Muscle layer of duodenum (tissue), 2 donors: ENCODE measurements around the gene DYNC1LI1.

Source experiments
- H3K27ac ChIP-seq: one replicate; pipeline ENCODE4 v1.7.0; 2013; ENCODE audit warnings: mild to moderate bottlenecking, low read length
- H3K27me3 ChIP-seq: one replicate; pipeline ENCODE4 v1.7.0; 2013; ENCODE audit warnings: low read depth, mild to moderate bottlenecking, control low read depth, low read length
- H3K36me3 ChIP-seq, 2 donors: one replicate each; pipeline ENCODE4 v1.7.0; 2013; ENCODE audit warnings: low read length in 2 of 2, control low read depth in 1 of 2, mild to moderate bottlenecking in 1 of 2; ENCODE audit not compliant: insufficient read depth in 2 of 2, control insufficient read depth in 1 of 2
- H3K4me1 ChIP-seq, 2 donors: one replicate each; pipeline ENCODE4 v1.7.0; 2013; ENCODE audit warnings: low read length in 2 of 2, mild to moderate bottlenecking in 2 of 2, control low read depth in 1 of 2, moderate library complexity in 1 of 2; ENCODE audit not compliant: insufficient read depth in 2 of 2, control insufficient read depth in 1 of 2
- H3K4me3 ChIP-seq, 2 donors: one replicate each; pipeline ENCODE4 v1.7.0; 2013; ENCODE audit warnings: low read length in 2 of 2, low read depth in 1 of 2, mild to moderate bottlenecking in 1 of 2
- H3K9me3 ChIP-seq, 2 donors: one replicate each; pipeline ENCODE4 v1.7.0; 2013; ENCODE audit warnings: low read length in 2 of 2, control low read depth in 1 of 2, mild to moderate bottlenecking in 1 of 2; ENCODE audit not compliant: control insufficient read depth in 1 of 2
- donor health status: healthy.

DYNC1LI1 gene

DNA sequence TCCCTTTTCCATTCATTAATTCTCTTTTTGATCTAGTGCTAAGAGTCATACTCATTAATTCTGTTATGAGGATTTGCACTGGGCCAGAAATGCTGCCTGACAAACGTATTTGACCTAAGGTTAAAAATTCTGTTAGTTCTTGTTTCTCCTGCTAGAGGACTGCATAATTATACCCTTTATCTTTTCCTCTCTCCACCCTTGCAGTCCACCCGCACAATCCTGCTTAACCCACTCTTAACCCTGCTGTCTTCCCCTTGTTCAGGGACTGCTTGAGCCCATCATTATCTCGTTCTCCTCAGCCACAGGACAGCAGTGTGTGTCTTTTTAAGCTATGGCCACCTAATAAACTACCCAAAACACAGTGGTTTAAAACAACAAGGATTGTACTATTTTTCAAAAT is 31.1 kb upstream of the DYNC1LI1 start:
- no peaks in the 10 kb centered on the region for H3K36me3 ChIP-seq
- H3K4me3 ChIP-seq: no peak overlapping the region
- no peaks in the 10 kb centered on the region for H3K27me3 ChIP-seq
- no peaks in the 10 kb centered on the region for H3K9me3 ChIP-seq
- H3K4me1 ChIP-seq: no peaks in the 10 kb centered on the region
- no peak overlapping the region for H3K27ac ChIP-seq

DNA sequence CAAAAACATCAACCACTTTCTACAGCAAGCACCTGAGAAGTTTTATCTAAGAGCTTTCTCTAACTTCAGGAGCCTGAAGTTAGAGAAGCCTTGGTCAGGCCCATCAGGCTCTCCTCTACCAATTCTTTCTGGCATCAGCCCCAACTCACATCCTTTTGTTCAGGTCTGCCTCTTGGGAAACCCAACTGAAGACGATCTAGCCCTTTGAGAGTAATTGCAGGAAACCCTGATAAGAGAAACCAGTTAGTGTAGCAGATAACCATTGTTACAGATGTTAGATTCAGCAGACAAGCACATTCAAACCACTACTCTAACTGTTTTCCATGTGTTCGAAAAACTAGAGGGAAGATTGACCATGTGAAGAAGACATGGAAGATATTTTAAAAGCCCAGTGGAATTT is 27.0 kb upstream of the DYNC1LI1 start:
- Histone ChIP-seq H3K27ac (no peak overlapping the region), H3K4me3 (no peak overlapping the region), H3K27me3 (no peaks in the 10 kb centered on the region), H3K36me3 (no peaks in the 10 kb centered on the region), H3K4me1 (peaks cover 0 to 4% of the 10 kb centered on the region in 2 donors), H3K9me3 (no peaks in the 10 kb centered on the region)

DNA sequence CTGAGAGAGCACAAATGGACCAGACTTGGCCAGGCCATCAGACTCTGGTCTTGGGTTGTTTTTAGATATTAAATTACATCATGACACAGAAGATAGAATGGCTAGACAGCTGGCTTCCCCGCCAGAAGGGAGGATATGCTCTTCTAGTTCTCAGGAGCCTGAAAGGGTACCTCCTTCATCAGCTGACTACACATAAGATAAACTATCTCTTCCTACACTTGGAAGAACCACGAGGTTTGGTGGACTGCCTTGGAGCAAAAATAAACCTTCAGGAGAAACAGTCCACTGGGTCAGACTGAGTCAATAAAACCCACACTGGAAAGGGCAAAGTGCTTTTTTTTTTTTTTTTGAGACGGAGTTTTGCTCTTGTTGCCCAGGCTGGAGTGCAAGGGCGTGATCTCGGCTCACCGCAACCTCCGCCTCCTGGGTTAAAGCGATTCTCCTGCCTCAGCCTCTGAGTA is 26.3 kb upstream of the DYNC1LI1 start:
- Histone ChIP-seq H3K27me3 (no peaks in the 10 kb centered on the region), H3K27ac (no peak overlapping the region), H3K9me3 (no peaks in the 10 kb centered on the region), H3K36me3 (no peaks in the 10 kb centered on the region), H3K4me3 (no peak overlapping the region), H3K4me1 (peaks cover 0 to 4% of the 10 kb centered on the region in 2 donors)

DNA sequence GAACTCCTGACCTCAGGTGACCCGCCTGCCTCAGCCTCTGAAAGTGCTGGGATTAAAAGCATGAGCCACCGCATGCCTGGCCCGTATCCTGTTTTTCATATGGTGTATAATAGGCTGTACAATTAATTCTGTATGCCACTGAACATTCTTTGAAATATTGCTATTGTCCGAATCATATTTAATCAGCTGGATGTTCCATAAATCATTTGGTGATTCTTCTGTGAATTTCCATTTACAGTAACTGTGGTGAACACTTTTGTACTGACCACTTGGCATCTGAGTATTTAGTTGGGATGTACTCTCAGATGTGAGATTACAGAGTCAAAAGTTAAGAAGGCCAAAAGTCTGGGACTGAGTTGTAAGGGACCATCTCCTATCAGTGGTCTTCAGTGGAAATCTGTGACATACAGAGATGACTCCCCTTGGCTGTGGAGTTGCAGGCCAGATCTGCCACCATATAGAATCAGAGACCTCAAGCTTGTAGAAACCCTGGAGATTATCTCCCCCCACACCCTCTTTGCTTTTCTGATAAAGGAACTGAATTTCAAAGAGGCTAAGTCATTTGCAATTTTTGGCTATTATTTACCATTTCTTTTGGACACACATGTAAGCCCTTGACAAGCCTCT is 25.7 kb upstream of the DYNC1LI1 start:
- H3K27me3 ChIP-seq: no peaks in the 10 kb centered on the region
- H3K4me1 ChIP-seq: peaks cover 0 to 4% of the 10 kb centered on the region in 2 donors
- no peaks in the 10 kb centered on the region for H3K36me3 ChIP-seq
- no peak overlapping the region for H3K27ac ChIP-seq
- no peaks in the 10 kb centered on the region for H3K9me3 ChIP-seq
- H3K4me3 ChIP-seq: no peak overlapping the region

DNA sequence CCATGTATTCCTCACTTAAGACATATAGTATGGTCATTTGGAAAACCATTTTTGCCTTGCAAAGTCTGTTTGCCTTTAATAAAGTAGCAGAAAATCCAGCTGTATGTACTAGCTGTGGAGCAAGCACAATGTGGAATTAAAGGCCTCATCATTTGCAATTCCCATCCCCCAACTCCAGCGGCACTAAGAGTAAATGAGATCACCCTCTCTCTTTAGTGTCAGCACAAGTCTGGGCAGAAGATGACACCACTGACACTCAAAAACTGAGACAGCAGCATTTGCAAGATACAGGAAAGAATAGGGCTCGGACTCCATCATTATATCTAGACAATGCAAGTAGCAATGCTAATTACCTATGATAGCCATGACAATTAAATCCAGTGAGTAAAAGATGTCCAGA is 24.7 kb upstream of the DYNC1LI1 start:
- no peaks in the 10 kb centered on the region for H3K36me3 ChIP-seq
- H3K4me1 ChIP-seq: peaks cover 0 to 4% of the 10 kb centered on the region in 2 donors
- H3K4me3 ChIP-seq: no peak overlapping the region
- H3K27ac ChIP-seq: no peak overlapping the region
- H3K27me3 ChIP-seq: no peaks in the 10 kb centered on the region
- H3K9me3 ChIP-seq: no peaks in the 10 kb centered on the region

DNA sequence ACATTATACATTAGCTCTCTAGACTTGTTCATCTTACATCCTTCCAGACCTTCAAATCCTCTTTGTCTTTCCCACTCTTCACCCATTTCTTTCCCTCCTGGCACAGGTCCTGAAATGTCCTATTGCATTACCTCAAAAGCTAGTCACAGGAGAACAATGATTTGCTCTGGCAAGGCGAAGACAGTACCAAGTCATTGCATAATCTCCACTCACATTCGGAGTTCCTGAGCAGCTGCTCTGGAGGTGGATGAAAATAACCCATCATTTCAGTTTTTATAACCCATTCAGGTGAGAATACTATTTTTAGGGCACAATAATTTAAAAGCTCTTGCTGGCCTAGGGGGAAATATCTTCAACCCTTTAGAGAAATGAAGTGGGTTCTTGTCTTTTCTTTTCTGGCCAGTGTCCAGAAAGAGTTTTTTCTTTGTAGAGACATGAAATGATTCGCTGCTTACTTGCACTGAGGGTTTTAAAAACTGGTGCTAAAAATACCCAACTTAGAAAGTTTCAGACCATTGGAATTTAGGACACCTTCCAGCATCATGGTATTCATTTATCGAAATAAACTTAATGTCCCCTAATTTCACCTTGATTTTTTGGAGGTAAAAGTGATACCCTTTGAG is 23.4 kb upstream of the DYNC1LI1 start:
- H3K9me3 ChIP-seq: no peaks in the 10 kb centered on the region
- no peaks in the 10 kb centered on the region for H3K36me3 ChIP-seq
- H3K27me3 ChIP-seq: no peaks in the 10 kb centered on the region
- peaks cover 0 to 4% of the 10 kb centered on the region in 2 donors for H3K4me1 ChIP-seq
- no peak overlapping the region for H3K27ac ChIP-seq
- H3K4me3 ChIP-seq: no peak overlapping the region

DNA sequence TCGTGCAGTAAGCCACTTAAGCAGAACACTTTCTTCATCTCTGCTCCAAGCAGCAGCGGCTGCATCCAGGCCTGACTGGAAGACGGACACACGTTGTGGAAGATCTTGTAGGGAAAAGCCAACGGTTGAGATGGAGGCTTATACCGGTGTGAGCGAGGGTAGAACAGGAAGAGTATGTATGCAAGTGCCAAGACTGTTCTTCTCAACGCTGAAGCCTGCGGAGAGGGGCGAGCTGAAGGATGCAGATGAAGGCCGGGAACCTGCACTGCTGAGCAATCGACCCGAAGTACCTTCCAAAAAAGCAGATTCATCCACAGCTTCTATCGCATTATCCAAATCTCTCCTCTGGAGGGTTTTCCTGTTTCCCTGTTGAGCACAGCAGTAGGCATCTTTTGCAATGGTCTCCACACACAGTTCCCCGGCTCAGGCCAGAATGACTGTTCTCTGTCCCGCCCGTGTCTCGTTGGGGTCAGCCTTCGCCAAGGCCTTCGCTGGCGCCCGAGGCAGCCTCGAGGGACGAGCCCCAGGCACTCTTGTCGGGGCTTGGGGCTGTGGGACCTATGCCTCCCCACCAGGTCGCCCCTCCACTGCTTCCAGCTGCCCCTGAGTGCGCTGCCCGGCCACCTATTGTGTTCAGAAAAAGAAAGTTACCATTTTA is 22.2 kb upstream of the DYNC1LI1 start:
- Histone ChIP-seq H3K4me1 (peaks cover 0 to 4% of the 10 kb centered on the region in 2 donors), H3K9me3 (no peaks in the 10 kb centered on the region), H3K4me3 (no peak overlapping the region), H3K36me3 (no peaks in the 10 kb centered on the region), H3K27ac (no peak overlapping the region), H3K27me3 (no peaks in the 10 kb centered on the region)

DNA sequence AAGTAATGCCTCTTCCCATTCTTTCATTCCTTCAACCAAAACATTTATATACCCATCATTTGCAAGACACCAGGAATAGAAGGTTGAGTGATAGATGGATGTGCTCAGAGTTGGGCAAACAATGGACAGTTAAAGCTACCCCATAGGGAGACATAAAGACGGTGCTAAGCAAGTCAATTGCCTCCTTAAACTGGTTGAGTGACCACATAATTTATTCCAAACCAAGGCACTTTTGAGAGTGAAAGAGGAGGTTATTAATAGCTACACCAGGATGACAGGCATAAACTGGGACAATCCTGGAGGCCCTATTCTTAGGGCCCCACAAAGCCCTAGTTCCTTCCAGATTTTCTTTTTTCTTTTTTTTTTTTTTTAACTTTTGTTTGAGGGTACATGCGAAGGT is 21.4 kb upstream of the DYNC1LI1 start:
- H3K4me1 ChIP-seq: peaks cover 0 to 4% of the 10 kb centered on the region in 2 donors
- H3K27me3 ChIP-seq: no peaks in the 10 kb centered on the region
- H3K9me3 ChIP-seq: no peaks in the 10 kb centered on the region
- no peaks in the 10 kb centered on the region for H3K36me3 ChIP-seq
- no peak overlapping the region for H3K27ac ChIP-seq
- H3K4me3 ChIP-seq: no peak overlapping the region

DNA sequence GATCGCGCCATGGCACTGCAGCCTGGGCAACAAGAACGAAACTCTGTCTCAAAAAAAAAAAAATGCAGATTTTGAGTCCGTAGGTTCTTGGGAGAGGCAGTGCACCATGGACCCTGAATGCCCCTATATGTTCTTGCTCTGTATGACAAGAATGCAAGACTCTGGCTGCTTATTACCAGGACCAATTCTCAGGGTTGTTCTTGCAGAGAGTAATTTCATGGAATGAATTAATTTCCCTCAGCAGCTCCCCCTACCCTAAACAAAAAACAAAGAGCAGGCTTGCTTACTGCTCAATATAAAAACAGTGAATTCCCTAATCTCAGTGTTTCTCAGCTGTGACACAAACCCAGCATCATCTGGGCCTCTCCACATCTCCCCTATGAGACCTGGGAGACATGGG is 20.5 kb upstream of the DYNC1LI1 start:
- no peak overlapping the region for H3K27ac ChIP-seq
- H3K4me1 ChIP-seq: peaks cover 0 to 4% of the 10 kb centered on the region in 2 donors
- no peaks in the 10 kb centered on the region for H3K9me3 ChIP-seq
- no peaks in the 10 kb centered on the region for H3K36me3 ChIP-seq
- H3K4me3 ChIP-seq: no peak overlapping the region
- no peaks in the 10 kb centered on the region for H3K27me3 ChIP-seq

DNA sequence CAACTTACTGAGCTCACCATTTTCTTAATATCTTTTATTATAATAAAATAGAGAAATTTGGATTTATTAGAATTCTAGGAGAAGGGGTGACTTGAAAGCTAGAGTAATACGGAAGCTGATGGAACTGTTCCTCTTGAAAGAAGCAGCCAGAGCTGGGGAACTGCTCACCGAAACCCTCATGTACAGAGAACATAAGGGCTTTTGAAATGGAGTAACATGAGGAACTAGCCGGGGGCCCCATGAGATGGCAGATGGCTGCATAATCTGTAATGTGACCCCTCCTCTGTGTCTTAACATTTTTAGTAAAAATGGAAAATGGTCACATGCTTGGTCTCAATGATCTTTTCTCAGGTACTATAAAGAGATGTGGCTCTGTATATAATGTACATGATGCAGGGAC is 15.7 kb upstream of the DYNC1LI1 start:
- Histone ChIP-seq H3K9me3 (no peaks in the 10 kb centered on the region), H3K27ac (no peak overlapping the region), H3K27me3 (no peaks in the 10 kb centered on the region), H3K4me1 (no peaks in the 10 kb centered on the region), H3K36me3 (no peaks in the 10 kb centered on the region), H3K4me3 (no peak overlapping the region)

DNA sequence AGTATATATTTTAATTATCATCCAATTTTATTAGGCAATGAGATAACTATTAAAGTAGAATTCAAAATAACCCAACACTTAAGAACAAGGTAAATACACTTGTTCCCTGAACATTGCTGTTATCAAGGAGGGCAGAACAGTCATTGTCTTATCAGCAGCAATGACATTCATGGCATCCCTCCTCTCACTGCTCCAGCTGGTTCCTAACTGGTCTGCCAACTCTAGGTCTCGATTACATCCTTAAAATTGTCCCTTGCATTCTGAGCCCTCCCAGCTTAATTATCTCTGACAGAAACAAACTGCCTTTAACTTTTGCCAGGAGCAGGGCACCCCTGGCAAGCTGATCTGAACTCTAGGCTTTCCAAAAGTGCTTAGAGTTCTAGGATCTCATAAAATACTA is 14.0 kb upstream of the DYNC1LI1 start:
- H3K4me3 ChIP-seq: no peak overlapping the region
- H3K36me3 ChIP-seq: no peaks in the 10 kb centered on the region
- H3K4me1 ChIP-seq: no peaks in the 10 kb centered on the region
- H3K9me3 ChIP-seq: no peaks in the 10 kb centered on the region
- H3K27ac ChIP-seq: no peak overlapping the region
- no peaks in the 10 kb centered on the region for H3K27me3 ChIP-seq
